COR-L47 (cell line): ENCODE measurements around the gene PNLIP.

Experiments used
- DNase-seq: peaks from one replicate; lab custom pipeline; 2025; lab: John Stamatoyannopoulos, UW

PNLIP gene

GRCh38 chr10:116574797-116575196 lies 29.1 kb downstream of the PNLIP start:
- DNase-seq = no peak

- DNase-seq = no peak
Measured at GRCh38 chr10:116587878-116588591, 42.3 kb downstream of the PNLIP start.

GRCh38 chr10:116588995-116589394 lies 43.3 kb downstream of the PNLIP start:
- DNase-seq = no peak

GRCh38 chr10:116589926-116590325 lies 44.2 kb downstream of the PNLIP start:
- DNase-seq = no peak

GRCh38 chr10:116590590-116591444 lies 45.1 kb downstream of the PNLIP start, which contains the start of gene PNLIPRP1:
Gene PNLIPRP1, plus strand, starts transcription at chr10:116590959. Its CDS starts 171 bp downstream, at chr10:116591130.
- DNase-seq = no peak

GRCh38 chr10:116593139-116593740 lies 47.5 kb downstream of the PNLIP start:
- DNase-seq = no peak

- no peak for DNase-seq
Measured at GRCh38 chr10:116594525-116595035, 48.8 kb downstream of the PNLIP start.

GRCh38 chr10:116596062-116596461 lies 50.3 kb downstream of the PNLIP start:
- no peak for DNase-seq

GRCh38 chr10:116597543-116597942 lies 51.8 kb downstream of the PNLIP start:
- DNase-seq = no peak

GRCh38 chr10:116598329-116598728 lies 52.6 kb downstream of the PNLIP start:
- DNase-seq = no peak

GRCh38 chr10:116599991-116600390 lies 54.3 kb downstream of the PNLIP start:
- no peak for DNase-seq

GRCh38 chr10:116602648-116603400 lies 57.1 kb downstream of the PNLIP start:
- DNase-seq = no peak

GRCh38 chr10:116606061-116606483 lies 60.3 kb downstream of the PNLIP start:
- no peak for DNase-seq

- DNase-seq = no peak
Measured at GRCh38 chr10:116607336-116607735, 61.6 kb downstream of the PNLIP start.

- DNase-seq = no peak
Measured at GRCh38 chr10:116608686-116609594, 63.2 kb downstream of the PNLIP start.

GRCh38 chr10:116610443-116611152 lies 64.9 kb downstream of the PNLIP start:
- DNase-seq = no peak

- DNase-seq = no peak
Measured at GRCh38 chr10:116611153-116611545, 65.4 kb downstream of the PNLIP start.

- no peak for DNase-seq
Measured at GRCh38 chr10:116612107-116612769, 66.5 kb downstream of the PNLIP start.

GRCh38 chr10:116613471-116613870 lies 67.7 kb downstream of the PNLIP start:
- DNase-seq = no peak
